NK-92 (cell line): ENCODE data around the gene SCARB1.
"Not testable (repeated sequence)": the region's sequence is repeated elsewhere in the genome, so short reads cannot be mapped to it uniquely, and the experiment has no call there.

ENCODE experiments used
- DNase-seq: peaks from one replicate; lab custom pipeline; 2025; ENCODE audit not compliant: unreplicated experiment; lab: John Stamatoyannopoulos, UW

SCARB1 gene, protein sequence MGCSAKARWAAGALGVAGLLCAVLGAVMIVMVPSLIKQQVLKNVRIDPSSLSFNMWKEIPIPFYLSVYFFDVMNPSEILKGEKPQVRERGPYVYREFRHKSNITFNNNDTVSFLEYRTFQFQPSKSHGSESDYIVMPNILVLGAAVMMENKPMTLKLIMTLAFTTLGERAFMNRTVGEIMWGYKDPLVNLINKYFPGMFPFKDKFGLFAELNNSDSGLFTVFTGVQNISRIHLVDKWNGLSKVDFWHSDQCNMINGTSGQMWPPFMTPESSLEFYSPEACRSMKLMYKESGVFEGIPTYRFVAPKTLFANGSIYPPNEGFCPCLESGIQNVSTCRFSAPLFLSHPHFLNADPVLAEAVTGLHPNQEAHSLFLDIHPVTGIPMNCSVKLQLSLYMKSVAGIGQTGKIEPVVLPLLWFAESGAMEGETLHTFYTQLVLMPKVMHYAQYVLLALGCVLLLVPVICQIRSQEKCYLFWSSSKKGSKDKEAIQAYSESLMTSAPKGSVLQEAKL

DNA sequence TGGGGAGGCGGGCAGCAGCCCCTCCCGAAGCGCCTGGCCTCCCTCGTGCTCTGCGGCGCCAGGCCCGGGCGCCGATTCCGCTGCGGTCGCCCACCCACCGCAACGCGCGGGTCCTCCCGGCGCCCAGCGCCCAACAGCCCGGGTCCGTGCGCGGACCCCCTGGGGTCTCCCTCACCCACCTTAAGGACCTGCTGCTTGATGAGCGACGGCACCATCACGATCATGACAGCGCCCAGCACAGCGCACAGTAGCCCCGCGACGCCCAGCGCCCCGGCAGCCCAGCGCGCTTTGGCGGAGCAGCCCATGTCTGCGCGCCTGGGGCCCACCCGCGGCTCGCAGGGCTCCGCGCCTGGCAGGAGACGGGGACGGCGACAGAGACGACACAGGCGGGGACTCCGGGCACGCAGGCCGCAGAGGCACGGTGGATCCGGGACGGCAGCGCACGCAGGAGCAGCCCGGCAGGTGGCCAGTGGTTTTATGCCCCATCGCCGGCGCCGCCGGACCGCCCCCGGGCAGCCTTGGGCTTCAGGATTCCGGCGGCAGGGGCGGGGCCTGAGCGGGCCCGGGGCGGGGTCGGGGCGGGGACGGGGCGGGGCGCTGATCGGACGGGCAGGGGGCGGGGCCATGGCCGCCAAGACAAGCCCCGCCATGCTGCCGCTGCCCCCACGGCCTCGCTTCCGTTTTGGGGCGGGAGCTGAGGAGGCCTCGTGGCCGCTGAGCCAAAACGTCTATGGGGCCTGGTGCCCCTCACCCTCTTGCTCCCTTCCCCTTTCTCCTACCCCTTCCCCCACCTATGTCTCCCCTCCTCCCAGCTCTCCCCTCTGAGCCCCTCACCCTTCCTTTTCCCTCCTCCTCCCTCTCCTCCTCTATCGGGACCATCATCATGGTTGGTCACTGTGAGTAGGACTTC is at the start of gene SCARB1:
Gene SCARB1 (minus strand): TSS at position 449 of the 910 bp plus-strand sequence. CDS start 144 bp downstream, at position 305.
- no peak for DNase-seq

DNA sequence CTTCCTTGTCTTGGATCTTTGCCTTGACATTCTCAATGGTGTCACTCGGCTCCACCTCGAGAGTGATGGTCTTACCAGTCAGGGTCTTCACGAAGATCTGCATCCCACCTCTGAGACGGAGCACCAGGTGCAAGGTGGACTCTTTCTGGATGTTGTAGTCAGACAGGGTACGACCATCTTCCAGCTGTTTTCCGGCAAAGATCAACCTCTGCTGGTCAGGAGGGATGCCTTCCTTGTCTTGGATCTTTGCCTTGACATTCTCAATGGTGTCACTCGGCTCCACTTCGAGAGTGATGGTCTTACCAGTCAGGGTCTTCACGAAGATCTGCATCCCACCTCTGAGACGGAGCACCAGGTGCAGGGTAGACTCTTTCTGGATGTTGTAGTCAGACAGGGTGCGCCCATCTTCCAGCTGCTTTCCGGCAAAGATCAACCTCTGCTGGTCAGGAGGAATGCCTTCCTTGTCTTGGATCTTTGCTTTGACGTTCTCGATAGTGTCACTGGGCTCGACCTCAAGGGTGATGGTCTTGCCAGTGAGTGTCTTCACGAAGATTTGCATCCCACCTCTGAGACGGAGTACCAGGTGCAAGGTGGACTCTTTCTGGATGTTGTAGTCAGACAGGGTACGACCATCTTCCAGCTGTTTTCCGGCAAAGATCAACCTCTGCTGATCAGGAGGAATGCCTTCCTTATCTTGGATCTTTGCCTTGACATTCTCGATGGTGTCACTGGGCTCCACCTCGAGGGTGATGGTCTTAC is 49.0 kb upstream of the SCARB1 start:
- DNase-seq: not testable (repeated sequence)

DNA sequence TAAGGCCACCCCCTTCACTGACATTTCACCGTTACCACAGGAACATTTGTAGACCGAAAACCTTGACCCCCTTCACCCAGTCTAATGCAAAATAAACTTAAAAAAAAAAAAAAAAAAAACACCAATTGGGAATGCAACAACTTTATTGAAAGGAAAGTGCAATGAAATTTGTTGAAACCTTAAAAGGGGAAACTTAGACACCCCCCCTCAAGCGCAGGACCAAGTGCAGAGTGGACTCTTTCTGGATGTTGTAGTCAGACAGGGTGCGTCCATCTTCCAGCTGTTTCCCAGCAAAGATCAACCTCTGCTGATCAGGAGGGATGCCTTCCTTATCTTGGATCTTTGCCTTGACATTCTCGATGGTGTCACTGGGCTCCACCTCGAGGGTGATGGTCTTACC is 47.9 kb upstream of the SCARB1 start:
- DNase-seq: not testable (repeated sequence)

DNA sequence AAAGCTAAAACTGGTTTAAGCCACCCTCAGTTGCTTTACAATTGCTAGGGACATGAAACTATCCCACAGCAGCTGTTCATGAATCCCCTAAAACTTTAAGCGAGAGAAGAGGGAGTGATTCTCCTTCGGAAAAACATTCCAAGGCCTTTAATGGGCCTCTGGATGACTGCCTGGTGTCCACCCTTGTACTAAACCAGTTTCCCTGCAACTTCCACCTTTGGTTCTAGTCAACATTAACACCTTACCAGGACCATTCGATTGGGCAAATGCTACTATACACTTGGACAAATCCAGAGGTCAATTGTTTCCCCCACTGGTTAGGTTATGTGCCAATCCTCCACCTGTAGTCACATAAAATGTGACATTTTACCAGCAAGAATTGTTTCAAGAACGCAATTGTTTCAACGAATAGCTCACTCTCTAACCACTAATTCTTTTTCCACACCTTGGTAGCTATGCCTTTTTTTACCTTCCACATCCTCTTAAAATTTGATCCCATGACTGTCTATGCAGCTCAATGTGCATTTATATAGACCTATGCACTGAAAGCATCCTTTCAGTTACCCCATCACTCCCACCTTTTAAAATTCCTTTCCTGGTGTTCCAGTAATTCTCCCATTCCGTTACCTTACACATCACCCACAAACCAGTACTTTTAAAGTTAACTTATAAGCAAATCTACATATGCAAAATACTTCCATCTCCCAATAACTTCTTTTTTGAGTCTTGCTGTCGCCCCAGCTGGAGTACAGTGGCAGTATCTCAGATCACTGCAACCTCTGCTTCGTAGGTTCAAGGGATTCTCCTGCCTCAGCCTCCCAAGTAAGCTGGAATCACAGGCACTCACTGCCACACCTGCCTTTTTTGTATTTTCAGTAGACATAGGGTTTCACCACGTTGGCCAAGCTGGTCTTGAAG is 47.2 kb upstream of the SCARB1 start:
- no peak for DNase-seq

DNA sequence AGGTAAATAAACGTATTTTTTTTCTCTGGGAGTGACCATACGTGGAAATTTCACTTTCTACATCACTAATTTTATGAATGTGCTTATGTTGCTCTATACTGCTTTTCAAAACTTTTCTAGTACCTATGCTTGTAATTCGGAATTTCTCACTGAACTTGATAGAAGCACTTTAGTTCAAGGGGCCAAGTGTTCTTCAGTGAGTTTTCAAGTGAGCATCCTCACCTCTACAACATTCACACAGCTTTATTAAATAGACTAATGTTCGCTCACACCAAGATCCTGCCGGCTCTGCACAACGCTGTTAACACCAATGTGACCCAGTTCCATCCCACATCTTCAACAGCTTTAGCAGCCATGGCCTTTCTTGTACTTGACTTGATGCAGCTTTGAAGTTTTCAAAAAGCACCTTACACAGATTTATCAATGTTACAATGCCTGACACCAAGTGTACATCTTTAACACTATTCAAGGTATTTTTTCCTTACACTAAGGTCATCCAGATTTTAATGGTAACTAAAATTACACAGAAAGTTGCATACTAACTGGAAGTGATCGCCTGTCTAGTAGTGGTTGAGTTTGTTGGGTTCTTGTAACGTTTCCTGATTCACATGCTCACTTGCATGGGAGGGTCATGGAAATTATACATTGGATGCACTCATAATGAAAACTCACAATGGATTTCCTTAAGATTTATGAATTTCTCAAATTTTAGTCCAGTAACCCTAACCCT is 46.3 kb upstream of the SCARB1 start:
- DNase-seq: no peak

DNA sequence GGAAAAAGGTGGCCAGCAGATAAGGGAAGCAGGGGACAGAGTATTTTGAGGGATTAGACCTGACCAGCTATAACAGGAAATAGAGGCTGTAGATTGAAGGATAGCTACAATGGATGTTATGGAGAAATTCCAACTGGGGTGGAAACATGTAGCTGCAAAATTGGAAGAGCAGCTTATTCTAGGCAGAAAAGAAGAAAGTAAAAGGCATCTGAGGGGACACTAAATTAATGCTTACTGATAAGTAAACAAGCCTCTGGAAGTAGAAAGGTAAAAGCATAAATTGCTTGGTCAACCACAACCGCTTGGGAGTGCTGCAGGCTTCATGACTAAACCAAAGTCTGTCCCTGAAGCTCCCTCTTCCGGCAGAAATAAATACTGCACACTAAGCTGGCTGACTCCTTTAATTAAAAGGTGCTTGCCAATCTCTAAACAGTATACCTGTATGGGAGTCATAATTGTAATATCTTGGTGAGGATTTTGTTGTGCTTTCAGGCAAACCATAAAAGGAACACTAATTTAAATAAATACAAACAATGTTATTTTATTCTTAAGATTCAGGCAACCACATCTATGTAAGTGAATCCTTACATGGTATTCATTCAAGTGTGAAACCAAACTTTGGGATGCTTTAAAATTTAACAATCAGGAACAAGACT is 43.1 kb upstream of the SCARB1 start:
- no peak for DNase-seq

DNA sequence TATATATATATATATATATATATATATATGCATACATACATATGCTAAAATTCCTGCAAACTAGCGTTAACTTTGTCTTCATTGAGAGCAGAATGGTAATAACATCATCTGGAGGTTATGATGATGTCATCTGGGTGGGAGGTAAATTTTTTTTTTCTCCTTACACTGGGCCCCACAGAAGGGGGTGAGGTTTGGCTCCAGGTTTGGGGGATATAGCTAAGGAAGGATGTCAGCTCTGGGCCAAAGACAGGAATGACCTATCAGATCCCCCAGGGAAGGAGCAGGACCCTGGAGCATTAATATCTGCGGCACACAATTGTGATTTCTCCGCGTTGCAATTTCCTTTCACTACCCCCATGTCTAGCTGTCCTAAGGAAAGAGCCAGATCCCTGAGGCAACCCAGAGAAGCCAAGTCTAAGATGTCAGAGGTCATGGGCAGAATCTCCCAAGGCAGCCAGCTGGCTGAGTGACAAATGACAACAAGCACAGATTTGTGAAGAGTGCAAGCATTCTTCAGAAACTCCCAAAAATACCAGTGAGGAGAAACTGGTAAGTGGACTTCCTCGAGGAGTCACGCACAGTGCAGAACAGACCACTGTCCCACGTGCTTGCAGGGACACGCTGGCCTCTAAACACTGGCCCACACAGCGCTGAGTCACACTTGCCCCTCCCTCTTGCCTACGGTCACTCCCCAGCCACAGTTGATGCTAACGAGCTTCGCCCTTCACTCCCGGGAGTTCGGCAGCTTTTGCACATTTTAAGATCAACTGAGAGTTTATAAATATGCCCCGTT is 40.8 kb upstream of the SCARB1 start:
- DNase-seq: no peak

DNA sequence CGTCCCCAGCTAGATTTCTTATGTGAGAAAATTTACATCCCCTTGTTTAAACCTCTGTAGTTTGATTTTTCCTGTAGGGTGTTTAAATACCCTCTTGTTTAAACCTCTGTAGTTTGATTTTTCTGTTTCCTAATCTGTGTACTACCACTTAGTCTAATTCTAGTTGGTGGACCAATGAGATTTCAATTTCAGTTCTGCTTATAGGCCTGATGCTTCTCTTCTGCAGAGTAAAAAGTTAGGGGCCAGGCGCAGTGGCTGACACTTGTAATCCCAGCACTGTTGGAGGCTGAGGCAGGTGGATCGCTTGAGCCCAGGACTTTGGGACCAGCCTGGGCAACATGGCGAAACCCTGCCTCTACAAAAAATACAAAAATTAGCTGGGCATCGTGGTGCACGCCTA is 39.3 kb upstream of the SCARB1 start:
- no peak for DNase-seq

DNA sequence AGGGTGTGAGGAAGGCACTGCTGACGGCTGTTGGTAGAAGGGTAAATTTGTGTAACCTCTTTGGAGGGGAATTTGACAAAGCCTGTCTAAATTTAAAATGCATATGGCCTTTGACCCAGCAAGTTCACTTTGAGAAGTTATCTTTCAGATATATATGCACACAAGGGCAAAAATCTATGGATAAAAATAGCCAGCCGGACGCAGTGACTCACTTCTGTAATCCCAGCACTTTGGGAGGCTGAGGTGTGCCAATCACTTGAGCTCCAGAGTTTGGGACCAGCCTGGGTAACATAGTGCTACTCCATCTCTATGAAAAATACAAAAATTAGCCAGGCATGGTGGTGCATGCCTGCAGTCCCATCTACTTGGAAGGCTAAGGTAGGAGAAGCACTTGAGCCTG is 37.3 kb upstream of the SCARB1 start:
- no peak for DNase-seq

DNA sequence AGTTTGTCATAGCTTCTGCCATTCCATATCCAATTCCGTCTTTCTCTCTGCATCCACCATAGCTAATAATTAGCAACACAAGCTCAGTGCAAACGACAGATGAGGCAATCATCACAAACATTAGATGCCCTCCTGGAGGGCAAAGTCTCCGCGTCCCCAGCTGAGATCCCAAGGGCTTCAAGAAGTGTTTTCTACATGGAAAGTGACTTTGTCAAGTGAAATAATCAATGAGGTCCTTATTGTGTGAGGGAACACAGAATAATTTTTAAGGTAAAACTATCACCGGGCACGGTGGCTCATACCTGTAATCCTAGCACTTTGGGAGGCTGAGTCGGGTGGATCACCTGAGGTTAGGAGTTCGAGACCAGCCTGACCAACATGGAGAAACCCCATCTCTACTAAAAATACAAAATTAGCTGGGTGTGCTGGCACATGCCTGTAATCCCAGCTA is 36.7 kb upstream of the SCARB1 start:
- DNase-seq: not testable (repeated sequence)

DNA sequence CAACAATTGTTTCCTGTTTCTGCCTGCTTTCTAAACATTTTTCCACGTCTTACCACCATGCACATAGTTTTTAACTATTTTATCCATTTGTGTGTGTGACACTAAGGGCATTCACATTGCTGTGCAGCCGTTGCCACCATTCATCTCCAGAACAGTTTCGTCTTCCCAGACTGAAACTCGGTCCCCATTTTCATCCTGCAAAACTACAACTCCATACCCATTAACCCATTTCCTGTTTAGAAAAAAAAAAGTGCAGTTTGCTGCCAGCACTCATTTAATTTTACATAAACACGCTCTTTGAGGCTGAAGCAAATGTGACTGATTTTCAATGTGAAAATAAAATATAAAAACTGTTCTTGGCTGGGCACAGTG is 35.2 kb upstream of the SCARB1 start:
- no peak for DNase-seq

DNA sequence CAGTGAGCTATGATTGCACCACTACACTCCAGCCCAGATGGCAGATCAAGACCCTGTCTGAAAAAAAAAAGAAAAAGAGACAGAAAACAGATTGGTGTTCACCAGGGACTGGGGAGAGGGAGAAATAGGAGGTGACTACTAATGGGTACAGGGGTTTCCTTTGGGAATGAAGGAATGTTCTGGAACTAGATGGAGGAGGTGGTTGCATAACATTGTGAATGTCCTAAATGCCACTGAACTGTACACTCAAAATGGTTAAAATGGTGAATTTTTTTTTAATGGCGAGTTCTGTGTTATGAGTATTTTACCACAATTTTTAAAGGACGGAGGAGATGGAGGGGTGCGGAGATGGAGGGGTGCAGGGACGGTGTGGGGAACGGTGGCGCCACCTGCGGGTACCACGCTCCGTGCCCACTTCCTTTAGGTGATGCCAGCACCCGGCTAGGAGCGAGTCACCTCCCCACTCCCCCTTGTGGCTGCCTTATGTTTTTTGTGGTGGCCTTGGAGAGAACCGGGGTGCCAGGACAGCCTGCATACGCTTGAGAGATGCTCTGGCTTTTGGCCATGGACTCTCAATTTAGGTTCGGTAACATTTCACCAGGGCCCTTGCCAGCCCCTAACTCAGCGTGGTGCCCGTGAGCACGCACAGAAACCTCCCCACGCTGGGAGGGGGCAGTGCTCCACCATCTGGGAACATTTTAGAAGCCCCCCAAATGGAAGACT is 34.7 kb upstream of the SCARB1 start:
- no peak for DNase-seq

DNA sequence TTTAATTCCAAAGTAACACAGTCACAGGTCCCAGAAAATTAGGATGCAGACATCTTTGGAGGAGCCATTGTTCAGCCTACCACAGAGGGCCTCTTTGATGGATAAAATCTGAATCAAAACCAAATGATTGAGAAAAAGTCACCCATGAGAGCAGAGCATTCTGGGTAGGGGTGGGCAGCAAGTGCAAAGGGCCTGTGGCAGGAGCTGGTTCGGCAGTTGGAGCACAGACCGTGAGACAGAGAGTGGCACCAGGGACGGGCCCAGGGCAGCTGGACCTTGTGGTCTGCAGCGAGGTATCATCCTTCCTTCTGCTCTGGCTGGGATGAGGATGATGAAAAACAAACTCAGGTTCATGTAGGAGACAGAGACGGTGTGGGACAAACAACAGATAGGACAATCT is 32.8 kb upstream of the SCARB1 start:
- DNase-seq: no peak

DNA sequence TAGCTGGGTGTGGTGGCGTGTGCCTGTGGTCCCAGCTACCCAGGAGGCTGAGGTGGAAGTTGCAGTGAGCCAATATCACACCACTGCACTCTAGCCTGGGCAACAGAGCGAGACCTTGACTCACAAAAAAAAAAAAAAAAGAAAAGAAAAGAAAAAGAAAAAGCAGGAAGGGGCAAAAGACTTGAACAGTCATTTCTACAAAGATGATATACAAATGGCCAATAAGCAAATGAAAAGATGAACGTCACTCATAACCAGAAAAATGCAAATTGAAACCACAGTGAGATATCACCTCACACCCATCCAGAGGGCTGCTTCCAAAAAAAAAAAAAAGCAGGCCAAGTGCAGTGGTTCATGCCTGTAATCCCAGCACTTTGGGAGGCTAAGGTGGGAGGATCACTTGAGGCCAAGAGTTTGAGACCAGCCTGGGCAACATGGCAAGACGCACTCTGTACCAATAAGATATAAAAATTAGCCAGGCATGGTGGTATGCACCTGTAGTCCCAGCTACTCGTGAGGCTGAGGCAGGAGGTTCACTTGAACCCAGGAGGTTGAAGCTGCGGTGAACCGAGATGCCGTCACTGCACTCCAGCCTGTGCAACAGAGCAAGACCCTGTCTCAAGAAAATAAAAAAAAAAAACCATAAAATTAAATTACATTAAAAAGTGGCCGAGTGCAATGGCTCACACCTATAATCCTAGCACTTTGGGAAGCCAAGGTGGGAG is 30.3 kb upstream of the SCARB1 start:
- no peak for DNase-seq

DNA sequence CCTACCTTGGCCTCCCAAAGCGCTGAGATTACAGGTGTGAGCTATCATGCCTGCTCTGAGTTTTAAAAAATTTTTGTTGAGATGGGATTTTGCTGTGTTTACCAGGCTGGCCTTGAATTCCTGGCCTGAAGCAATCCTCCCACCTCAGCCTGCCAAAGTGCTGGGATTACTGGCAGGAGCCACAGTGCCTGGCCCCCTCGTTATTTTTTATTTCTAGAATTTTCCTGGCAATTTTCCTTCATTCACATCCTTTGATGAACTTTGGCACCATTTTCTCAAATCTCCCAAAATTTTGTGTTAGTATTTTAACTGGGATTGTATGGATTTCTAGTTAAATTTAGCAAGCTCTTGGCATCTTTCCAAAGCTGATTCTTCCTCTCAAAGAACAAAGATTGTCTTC is 24.6 kb upstream of the SCARB1 start:
- DNase-seq: no peak

DNA sequence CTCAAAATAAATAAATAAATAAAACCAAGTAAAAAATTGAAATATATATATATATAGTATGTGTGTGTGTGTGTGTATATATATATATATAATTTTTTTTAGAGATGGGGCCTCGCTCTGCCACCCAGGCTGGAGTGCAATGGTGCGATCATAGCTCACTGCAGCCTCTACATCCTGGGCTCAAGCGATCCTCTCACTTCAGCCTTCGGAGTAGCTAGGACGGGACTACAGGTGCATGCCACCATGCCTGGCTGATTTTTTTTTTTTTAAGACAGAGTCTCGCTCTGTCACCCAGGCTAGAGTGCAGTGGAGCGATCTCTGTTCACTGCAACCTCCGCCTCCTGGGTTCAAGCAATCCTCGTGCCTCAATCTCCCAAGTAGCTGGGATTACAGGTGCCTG is 24.1 kb upstream of the SCARB1 start:
- not testable (repeated sequence) for DNase-seq
